GM21528 (cell line): ENCODE results near the gene INSM1.

ENCODE experiments used
- ATAC-seq: cut with Tn5 transposase; IDR thresholded peaks from one replicate; pipeline ENCODE4 v1.9.1; 2021; ENCODE audit warnings: mild to moderate bottlenecking, moderate library complexity; ENCODE audit not compliant: unreplicated experiment, low FRiP score

INSM1 gene

DNA sequence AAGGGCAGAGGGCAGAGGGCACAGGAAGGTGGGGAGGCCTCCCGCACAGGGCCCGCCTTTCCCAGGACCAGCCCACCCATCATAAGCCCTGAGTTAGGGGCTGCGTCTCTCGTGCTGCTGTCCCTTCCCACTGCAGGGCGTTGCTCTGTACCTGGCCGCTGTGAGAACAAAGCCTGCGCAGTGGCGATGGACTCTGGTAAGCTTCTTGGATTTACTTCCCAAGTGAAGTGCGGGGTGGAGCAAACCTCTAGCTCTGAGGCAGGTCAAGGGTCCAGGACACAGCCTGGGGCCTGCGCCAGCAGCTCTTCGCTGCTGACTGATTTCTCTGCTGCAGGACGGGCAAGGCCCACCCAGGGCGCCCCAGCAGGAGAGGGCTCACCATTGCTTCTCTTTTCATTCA is 23.9 kb downstream of the INSM1 start:
- ATAC-seq: no peak

GRCh38 chr20:20393207-20394120 is 25.6 kb downstream of the INSM1 start:
- ATAC-seq: no peak

DNA sequence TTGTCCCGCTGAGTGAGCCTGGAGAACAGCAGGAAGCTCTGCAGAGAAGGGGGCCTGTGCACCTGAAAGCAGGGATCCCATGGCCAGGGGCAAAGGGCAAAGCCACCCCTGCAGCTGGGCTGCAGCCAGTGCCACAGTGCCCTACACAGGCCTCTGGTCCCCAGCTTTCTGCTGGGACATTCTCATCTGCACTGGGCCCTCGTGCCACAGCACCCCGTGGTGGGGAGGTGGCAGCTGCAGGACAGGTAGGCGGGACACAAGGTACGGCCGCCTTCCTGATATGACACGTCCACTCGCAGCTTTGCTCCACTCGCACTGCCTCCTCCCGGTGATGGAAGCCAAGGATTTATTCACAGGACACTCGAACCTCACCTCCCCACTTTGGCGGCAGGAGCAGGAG is 27.2 kb downstream of the INSM1 start:
- ATAC-seq: no peak

GRCh38 chr20:20395903-20396568 is 28.1 kb downstream of the INSM1 start:
- no peak for ATAC-seq

GRCh38 chr20:20396794-20397193 is 28.9 kb downstream of the INSM1 start:
- no peak for ATAC-seq

DNA sequence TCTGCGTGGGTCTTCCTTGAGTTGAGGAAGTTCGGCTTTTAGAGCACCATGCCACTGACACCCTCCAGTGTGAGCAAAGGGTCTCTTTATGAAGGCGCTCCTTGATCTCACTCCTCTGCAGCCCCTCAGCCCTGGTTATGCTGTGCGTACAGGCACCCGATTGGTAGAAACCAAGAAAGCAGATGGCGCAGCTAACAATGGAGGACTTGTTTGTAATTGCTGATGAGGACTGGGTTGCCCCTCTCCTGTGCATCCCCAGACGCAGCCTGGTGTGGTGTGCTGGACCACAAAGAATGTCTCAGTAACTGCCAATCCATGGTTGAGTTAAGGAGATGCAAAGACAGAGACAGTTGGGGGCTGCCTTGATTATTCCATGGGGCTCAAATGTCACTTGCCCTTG is 30.2 kb downstream of the INSM1 start:
- no peak for ATAC-seq

- no peak for ATAC-seq
These were observed 31.9 kb downstream of the INSM1 start for GRCh38 chr20:20399531-20400500.

- no peak for ATAC-seq
These were observed 34.1 kb downstream of the INSM1 start for GRCh38 chr20:20401991-20402390.

GRCh38 chr20:20404633-20405032 is 36.7 kb downstream of the INSM1 start:
- no peak for ATAC-seq

GRCh38 chr20:20405623-20406022 is 37.7 kb downstream of the INSM1 start:
- ATAC-seq: no peak

GRCh38 chr20:20406306-20406705 is 38.4 kb downstream of the INSM1 start:
- ATAC-seq: no peak

GRCh38 chr20:20407891-20408805 is 40.2 kb downstream of the INSM1 start:
- ATAC-seq: no peak

DNA sequence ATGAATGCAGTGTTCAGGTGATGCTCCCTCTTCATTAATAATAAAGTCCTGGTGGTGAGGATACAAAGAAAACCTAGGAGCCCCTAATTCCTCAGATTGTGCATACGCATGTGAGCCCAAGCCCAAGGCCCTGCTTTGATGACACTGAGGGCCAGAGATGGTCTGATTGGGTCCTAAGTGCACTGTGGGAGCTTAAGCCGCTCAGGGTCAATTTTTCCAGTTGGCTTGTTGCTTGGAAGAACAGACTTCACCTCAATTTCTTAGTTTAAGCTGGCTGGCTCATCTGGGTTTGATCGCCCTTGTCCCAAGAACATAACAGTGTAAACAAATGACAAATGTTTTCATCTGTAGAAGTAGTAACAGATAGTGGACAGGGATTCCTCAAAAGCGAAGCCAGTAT is 41.4 kb downstream of the INSM1 start:
- no peak for ATAC-seq

DNA sequence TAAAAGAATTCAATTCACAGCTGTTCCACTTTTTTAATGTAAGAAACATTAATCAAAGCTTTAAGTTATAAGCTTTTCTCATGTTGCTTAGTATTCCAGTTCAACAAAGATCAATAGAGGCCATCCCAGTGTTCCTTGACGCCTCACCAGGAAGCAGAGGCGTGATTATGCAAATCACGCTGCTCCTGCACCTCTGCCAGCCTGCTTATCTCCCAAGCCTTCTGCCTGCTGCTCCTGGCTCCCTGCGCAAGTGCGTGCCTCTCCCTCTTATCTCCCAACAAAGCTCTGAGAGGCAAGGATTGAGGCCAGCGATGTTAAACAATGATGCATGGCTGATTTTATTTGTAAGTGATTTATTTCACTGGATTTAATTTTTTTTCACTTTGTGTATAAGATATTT is 42.8 kb downstream of the INSM1 start:
- ATAC-seq: no peak

DNA sequence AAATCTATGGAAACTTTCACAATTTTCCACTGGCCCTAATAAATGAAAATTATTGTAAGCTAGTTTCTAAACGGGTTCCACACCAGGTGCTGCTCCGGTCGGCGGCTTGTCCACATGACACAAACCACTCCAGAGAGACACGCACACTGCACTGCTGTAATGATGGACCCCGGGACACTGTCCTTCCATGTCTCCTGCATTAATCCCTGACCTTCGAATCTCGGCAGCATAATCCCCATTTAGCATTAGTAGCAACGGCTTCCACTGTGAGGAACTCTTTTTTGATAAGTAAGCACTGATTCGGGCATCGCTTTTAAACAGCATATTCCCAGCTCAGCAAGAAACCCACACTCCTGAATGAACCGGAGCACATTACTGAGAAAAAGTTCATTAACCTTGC is 43.5 kb downstream of the INSM1 start:
- no peak for ATAC-seq

- no peak for ATAC-seq
These were observed 43.9 kb downstream of the INSM1 start for GRCh38 chr20:20411836-20412235.

DNA sequence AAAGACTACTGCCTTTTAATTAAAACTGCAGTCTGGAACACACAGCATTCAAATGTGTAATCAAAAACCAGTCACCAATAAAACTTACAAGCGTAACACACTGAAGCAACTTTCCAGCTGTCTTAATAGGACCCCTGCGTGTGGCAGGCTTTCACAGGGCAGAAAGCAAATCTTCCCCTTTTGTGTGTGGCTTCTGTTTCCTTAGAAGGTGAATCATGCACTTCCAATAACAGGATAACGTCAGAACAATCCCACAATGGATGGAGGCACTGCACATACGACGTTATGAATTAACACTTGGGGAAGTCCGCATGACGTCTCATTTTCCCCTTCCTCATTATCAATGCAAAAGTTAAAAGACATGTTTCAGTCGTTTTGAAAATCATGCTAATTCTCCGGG is 44.8 kb downstream of the INSM1 start:
- ATAC-seq: no peak

DNA sequence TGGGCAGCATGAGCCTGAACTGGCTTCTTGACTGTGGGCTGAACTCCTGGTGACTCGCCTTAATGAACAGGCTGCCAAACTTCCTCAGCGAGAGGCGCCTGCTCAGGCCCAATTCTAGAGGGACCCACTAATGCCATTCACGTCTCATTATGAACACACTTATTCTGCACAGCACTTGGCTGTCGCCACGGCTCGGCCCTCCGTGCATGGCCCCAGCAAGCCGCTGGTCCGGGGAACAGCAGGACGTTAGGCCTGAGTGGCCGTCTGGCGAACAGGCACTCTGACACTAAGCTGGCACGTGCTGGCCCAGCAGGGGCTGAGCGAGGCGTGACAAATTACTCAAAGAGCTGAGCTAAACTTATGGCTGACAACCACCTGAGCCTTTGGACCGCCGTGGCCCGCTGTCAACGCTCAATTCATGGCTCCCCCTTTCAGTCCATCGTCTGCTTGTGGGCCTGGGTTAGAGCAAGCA is 45.9 kb downstream of the INSM1 start:
- no peak for ATAC-seq

DNA sequence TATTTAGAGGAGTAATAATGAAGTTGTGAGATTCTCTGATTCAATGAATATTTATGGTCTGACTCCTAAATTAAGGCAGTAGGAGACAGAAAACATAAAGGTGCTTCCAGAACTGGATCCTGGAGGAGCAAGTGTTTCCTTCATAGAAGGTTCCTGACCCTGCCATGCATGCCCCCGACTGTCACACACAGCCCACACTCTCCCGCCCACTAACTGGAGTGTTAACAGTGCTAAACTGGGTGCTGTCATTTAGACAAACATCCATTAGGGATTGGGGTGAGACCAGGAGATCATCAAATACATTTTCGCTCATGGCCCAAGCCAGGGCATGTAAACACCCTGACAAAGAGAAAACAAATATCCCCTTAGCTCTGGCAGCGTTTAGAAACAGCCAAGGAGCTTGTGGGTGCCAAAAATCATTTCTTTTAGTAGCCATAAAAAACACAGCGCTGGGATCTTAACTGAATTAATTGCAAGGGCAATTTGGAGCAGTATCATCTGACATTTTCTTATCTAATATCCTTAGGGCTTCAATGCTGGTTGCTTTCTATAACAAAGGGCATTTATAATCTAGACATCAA is 46.8 kb downstream of the INSM1 start:
- no peak for ATAC-seq
